GM12873 (cell line): ENCODE data around the gene CCDC102A.

ENCODE experiments used
- CTCF ChIP-seq: IDR thresholded peaks from 2 replicates; pipeline ENCODE4 v1.5.1; 2012; ENCODE audit warnings: low read depth, mild to moderate bottlenecking, moderate library complexity, low read length, control low read depth; ENCODE audit not compliant: insufficient read depth; ENCODE audit errors: missing control alignments

Gene CCDC102A

GRCh38 chr16:57471209-57471608, 65.2 kb downstream of the CCDC102A start:
- no peak for TF ChIP-seq CTCF

GRCh38 chr16:57470711-57471110, 65.7 kb downstream of the CCDC102A start:
- TF ChIP-seq CTCF = no peak

- TF ChIP-seq CTCF = no peak
Measured at GRCh38 chr16:57469917-57470470, 66.4 kb downstream of the CCDC102A start.

- TF ChIP-seq CTCF = no peak
Measured at GRCh38 chr16:57469046-57469445, 67.3 kb downstream of the CCDC102A start.

- TF ChIP-seq CTCF = no peak
Measured at GRCh38 chr16:57468346-57468745, 68.0 kb downstream of the CCDC102A start.

- no peak for TF ChIP-seq CTCF
Measured at GRCh38 chr16:57464523-57464922, 71.8 kb downstream of the CCDC102A start.

- TF ChIP-seq CTCF = no peak
Measured at GRCh38 chr16:57462978-57463362, 73.4 kb downstream of the CCDC102A start.
